ENCODE data around the gene MS4A4E.
"Not testable (repeated sequence)": the region's sequence is repeated elsewhere in the genome, so short reads cannot be mapped to it uniquely, and the experiment has no call there.

The MS4A4E gene

DNA sequence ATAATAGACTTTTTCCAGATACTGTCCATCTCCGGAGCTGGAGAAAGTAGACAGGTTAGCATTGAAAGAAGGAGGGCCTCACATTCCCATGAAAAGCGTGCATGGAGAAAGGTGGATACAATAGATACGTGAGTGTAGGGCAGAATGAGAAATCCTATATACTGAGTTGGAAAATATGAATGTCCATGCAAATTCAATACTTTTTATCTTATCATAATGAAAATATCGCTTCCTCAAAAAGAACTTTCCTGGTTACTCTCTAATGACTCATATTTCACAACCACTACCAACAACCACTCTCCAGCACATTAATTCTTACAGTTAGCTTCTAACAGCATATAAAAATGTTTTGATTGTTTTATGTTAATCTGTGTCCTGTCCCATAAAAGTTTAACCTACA, 38.0 kb downstream of the MS4A4E start:
- H3K27ac ChIP-seq: no peak overlapping the region
- no peaks in the 10 kb centered on the region for H3K36me3 ChIP-seq (replicated peaks)
- TF ChIP-seq, protein P1, sequence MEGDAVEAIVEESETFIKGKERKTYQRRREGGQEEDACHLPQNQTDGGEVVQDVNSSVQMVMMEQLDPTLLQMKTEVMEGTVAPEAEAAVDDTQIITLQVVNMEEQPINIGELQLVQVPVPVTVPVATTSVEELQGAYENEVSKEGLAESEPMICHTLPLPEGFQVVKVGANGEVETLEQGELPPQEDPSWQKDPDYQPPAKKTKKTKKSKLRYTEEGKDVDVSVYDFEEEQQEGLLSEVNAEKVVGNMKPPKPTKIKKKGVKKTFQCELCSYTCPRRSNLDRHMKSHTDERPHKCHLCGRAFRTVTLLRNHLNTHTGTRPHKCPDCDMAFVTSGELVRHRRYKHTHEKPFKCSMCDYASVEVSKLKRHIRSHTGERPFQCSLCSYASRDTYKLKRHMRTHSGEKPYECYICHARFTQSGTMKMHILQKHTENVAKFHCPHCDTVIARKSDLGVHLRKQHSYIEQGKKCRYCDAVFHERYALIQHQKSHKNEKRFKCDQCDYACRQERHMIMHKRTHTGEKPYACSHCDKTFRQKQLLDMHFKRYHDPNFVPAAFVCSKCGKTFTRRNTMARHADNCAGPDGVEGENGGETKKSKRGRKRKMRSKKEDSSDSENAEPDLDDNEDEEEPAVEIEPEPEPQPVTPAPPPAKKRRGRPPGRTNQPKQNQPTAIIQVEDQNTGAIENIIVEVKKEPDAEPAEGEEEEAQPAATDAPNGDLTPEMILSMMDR (IDR thresholded peaks at IDR 0.05; ENCODE audit: low read depth, low read length, missing control alignments): no peak
- DNase-seq: no peak
- H3K27me3 ChIP-seq (replicated peaks): no peaks in the 10 kb centered on the region
- in situ Hi-C loops (cut with HindIII; ENCODE audit: low pct_ligation_motif_present, low sequenced_read_pairs): no loop called here
- no peak overlapping the region for H3K4me3 ChIP-seq (ENCODE audit: low read depth, low read length)

DNA sequence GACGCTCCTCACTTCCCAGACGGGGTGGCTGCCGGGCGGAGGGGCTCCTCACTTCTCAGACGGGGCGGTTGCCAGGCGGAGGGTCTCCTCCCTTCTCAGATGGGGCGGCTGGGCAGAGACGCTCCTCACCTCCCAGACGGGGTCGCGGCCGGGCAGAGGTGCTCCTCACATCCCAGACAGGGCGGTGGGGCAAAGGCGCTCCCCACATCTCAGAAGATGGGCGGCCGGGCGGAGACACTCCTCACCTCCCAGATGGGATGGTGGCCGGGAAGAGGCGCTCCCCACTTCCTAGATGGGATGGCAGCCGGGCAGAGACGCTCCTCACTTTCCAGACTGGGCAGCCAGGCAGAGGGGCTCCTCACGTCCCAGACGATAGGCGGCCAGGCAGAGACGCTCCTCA, 41.6 kb downstream of the MS4A4E start:
- H3K4me3 ChIP-seq (ENCODE audit: low read depth, low read length); H3K27me3 ChIP-seq (replicated peaks); H3K27ac ChIP-seq; DNase-seq; in situ Hi-C loops (cut with HindIII; ENCODE audit: low pct_ligation_motif_present, low sequenced_read_pairs); H3K36me3 ChIP-seq (replicated peaks): not testable (repeated sequence)

DNA sequence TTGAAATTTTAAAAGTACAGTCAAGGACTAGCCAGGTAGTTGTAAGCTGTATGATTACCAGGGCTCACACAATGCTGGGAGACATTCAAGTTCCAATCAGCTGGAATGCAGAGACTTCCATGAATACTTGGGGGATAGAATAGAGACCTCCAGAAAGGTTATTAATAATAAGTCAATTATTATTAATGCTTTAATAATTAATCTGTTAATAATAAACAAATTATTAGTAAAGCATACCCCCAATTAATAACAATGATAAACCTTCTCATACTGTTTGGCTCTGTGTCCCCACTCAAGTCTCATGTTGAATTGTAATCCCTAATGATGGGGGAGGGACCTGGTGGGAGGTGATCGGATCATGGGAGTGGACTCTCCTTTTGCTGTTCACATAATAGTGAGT, 45.5 kb downstream of the MS4A4E start:
- Histone ChIP-seq H3K27me3 (replicated peaks) (no peaks in the 10 kb centered on the region), H3K27ac (no peak overlapping the region), H3K36me3 (replicated peaks) (no peaks in the 10 kb centered on the region), H3K4me3 (ENCODE audit: low read depth, low read length) (no peak overlapping the region)
- in situ Hi-C loops (cut with HindIII; ENCODE audit: low pct_ligation_motif_present, low sequenced_read_pairs): no loop called here
- TF ChIP-seq, protein P1 (IDR thresholded peaks at IDR 0.05; ENCODE audit: low read depth, low read length, missing control alignments): no peak
- DNase-seq: no peak

DNA sequence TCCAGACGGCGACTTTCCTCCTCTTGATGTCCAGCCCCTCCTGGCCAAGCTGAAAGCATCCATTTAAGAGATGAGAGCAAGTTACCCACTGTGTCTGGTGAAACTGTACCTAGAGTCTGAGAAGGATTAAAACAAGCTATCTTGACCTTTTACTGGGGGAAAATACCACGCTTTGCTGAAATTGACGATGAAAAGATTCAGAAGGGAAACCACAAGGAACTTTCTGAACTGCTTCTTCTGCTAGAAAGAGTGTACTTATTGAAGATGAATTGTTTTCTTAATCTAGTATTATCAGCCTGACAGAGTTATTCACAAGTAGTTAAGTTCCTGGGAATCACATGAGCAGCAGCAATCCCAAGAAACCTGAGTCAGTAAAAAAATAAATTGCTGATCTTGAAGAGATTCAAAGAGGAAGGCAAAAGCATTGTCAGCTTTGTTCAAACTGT, 47.0 kb downstream of the MS4A4E start:
- Histone ChIP-seq H3K4me3 (ENCODE audit: low read depth, low read length) (no peak overlapping the region), H3K27ac (no peak overlapping the region), H3K27me3 (replicated peaks) (no peaks in the 10 kb centered on the region), H3K36me3 (replicated peaks) (no peaks in the 10 kb centered on the region)
- TF ChIP-seq, protein P1 (IDR thresholded peaks at IDR 0.05; ENCODE audit: low read depth, low read length, missing control alignments): no peak
- in situ Hi-C loops (cut with HindIII; ENCODE audit: low pct_ligation_motif_present, low sequenced_read_pairs): no loop called here
- no peak for DNase-seq

DNA sequence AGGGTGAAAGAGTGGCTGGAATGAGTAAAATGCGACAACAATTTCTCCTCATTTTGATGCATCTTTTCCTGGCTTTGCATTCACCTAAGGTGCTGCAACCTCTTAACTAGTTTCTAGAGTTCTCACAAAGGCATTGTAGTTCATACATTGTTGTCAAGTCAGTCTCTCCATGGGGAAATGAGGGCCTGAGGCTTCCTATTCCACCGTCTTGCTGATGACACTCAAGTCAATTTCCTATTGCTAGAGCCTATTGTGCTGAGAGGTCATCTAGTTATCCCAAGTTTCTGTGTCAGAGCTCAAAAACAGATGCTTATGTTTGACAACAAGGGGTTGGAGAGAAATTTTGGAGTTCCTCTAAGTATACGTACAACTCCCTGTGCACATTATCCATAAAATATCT, 48.4 kb downstream of the MS4A4E start:
- no peaks in the 10 kb centered on the region for H3K36me3 ChIP-seq (replicated peaks)
- no peaks in the 10 kb centered on the region for H3K27me3 ChIP-seq (replicated peaks)
- no peak overlapping the region for H3K4me3 ChIP-seq (ENCODE audit: low read depth, low read length)
- no peak overlapping the region for H3K27ac ChIP-seq
- TF ChIP-seq, protein P1 (IDR thresholded peaks at IDR 0.05; ENCODE audit: low read depth, low read length, missing control alignments): no peak
- in situ Hi-C loops (cut with HindIII; ENCODE audit: low pct_ligation_motif_present, low sequenced_read_pairs): no loop called here
- DNase-seq: no peak

DNA sequence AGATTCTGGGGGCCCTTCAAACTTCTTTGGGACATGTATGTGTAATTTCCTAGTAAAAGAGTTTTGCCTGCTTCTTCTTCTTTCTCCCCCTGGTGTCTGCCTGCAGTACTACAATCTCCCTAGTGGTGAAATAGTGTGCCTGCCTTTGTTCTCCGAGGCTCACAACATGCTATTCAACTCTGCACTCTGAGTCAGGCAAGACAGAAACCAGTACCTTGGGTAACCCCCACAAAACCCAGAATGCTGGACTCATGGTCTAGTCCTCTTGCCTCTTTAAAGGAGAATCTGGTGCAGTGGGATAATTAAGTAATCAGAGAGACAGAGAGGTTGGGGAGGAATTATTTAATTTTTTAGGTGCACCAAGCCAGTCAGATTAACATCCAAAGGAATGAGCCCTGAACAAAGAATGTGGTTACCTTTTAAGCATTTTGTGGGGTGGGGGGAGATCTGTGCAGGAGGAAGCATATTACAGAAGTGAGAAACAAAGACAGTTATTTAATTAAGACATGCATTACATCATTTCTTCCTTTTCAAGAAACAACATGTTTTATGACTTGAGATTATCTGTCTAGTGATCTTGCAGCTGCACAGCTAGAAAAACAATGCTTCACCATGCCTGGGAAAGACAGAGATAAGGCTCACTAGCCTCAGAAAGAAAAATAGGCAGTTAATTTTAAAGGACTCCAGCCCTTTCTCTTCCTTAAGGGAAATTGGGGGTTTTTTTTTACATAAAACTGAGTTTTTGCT, 49.1 kb downstream of the MS4A4E start:
- Histone ChIP-seq H3K27ac (peak overlapping the region; percentile 44), H3K27me3 (replicated peaks) (no peaks in the 10 kb centered on the region), H3K4me3 (ENCODE audit: low read depth, low read length) (no peak overlapping the region), H3K36me3 (replicated peaks) (no peaks in the 10 kb centered on the region)
- DNase-seq: peak; percentile 80
- in situ Hi-C loops (cut with HindIII; ENCODE audit: low pct_ligation_motif_present, low sequenced_read_pairs): no loop called here
- TF ChIP-seq, protein P1 (IDR thresholded peaks at IDR 0.05; ENCODE audit: low read depth, low read length, missing control alignments): peak; percentile 94

DNA sequence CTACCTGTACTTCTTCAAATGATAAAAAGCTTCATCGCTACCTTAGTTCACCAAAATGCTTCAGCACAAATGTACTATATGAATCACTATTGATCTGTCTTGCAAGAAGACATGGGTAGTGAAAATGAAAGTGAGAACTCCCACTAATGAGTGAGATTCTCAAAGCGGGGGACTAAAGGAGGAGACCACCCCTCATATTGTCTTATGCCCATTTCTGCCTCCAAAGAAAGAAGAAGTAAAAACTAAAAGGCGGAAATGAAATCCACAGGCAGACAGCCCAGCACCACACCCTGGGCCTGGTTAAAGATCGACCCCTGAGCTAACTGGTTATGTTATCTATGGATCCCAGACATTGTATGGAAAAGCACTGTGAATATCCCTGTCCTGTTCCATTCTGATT, 50.4 kb downstream of the MS4A4E start:
- in situ Hi-C loops (cut with HindIII; ENCODE audit: low pct_ligation_motif_present, low sequenced_read_pairs); H3K27me3 ChIP-seq (replicated peaks); H3K27ac ChIP-seq; DNase-seq; H3K4me3 ChIP-seq (ENCODE audit: low read depth, low read length); H3K36me3 ChIP-seq (replicated peaks): not testable (repeated sequence)

DNA sequence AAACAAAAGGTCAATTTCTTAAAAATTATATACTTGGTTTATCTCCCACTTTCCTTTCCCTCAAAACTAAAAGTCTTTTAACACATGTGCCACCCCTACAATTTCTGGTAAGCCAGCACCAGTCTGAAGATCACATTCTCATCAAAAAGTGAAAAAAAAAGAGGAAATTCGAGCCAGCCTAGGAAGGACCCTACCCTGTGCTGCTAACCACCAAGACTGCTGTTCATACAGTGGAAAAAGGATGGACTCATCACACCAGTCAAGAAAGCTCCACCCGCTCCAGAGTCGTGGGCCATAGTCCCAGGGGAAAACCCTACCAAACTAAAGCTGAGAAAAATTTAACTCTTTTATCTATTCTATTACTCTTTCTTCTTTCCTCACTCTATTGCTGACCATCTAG, 54.5 kb downstream of the MS4A4E start:
- H3K27me3 ChIP-seq (replicated peaks); DNase-seq; in situ Hi-C loops (cut with HindIII; ENCODE audit: low pct_ligation_motif_present, low sequenced_read_pairs); H3K27ac ChIP-seq; H3K4me3 ChIP-seq (ENCODE audit: low read depth, low read length); H3K36me3 ChIP-seq (replicated peaks): not testable (repeated sequence)

DNA sequence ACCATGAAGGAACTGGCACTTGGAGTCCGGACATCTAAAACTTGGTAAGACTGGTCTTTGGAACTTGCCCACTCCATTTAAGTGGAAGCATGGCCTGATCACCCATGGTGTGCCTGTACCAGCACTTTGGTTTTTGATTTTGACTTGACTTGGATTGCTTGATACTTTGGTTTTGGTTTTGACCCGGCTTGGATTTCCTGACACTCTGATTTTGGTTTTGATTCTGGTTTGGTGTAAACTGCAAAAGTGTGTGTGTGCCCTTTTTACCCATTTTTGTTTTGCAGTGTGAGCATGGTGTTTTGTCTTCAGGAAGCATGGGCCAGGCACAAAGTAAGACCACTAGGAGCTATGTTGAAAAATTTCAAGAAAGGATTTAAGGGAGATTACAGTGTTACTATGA, 56.8 kb downstream of the MS4A4E start:
- H3K27me3 ChIP-seq (replicated peaks); H3K27ac ChIP-seq; in situ Hi-C loops (cut with HindIII; ENCODE audit: low pct_ligation_motif_present, low sequenced_read_pairs); DNase-seq; H3K36me3 ChIP-seq (replicated peaks); H3K4me3 ChIP-seq (ENCODE audit: low read depth, low read length): not testable (repeated sequence)

DNA sequence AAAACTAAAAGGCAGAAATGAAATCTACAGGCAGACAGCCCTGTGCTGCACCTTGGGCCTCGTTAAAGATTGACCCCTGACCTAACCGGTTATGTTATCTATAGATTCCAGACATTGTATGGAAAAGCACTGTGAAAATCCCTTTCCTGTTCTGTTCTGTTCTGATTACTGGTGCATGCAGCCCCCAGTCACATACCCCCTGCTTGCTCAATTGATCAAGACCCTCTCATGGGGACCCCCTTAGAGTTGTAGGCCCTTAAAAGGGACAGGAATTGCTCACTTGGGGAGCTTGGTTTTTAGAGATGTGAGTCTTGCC, 57.5 kb downstream of the MS4A4E start:
- H3K4me3 ChIP-seq (ENCODE audit: low read depth, low read length); H3K27me3 ChIP-seq (replicated peaks); H3K36me3 ChIP-seq (replicated peaks); DNase-seq; in situ Hi-C loops (cut with HindIII; ENCODE audit: low pct_ligation_motif_present, low sequenced_read_pairs); H3K27ac ChIP-seq: not testable (repeated sequence)
